Epithelial cell of proximal tubule (primary cell): ENCODE measurements around the gene PDE4C. TPM values are rescaled to one million over a fixed set of nuclear protein-coding genes. Genes with fewer than 3 reads are reported as not detected.

Source experiments
- DNase-seq: peaks from one replicate; pipeline ENCODE4 v3.0.0-alpha.2; 2011; ENCODE audit warnings: low read depth
- H3K4me3 ChIP-seq: 2 replicates; pipeline ENCODE4 v1.5.1; 2011; ENCODE audit warnings: low read depth, mild to moderate bottlenecking, low read length
- CTCF ChIP-seq: conservative IDR thresholded peaks from 2 replicates; pipeline ENCODE4 v1.5.1; 2012; ENCODE audit warnings: low read depth, mild to moderate bottlenecking, low read length
- total RNA-seq: library from RNA; depleted of rRNA; stranded (reverse); fragments of >200 nt; gene quantifications from 2 replicates; pipeline ENCODE4 v1.2.3, GENCODE V29; 2015

PDE4C gene
- total RNA-seq, 1 donor from 2014 or later: 0.63 TPM

DNA sequence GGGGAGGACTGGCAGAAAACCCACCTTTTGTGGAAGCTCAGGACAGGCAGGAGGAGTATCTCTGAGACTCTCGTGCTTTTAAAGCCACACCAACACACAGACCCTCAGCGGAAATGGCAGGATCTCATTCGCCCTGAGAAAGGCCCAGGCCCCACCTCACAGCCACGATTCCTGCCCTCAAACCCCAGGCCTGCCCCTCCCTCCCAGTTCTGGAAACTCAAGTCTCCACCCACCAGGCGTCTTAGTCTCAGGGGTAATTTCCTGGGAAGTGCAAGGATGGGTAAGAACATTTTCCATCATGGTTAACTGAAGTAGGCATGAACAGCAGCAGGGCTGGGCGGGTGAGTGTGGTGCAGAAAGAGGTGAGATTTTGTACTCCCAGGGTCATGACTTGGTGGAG lies 8.0 kb upstream of the PDE4C start:
- no peak overlapping the region for H3K4me3 ChIP-seq
- no peak for TF ChIP-seq CTCF
- no peak for DNase-seq

GRCh38 chr19:18233224-18233825 lies 7.1 kb upstream of the PDE4C start:
- no peak overlapping the region for H3K4me3 ChIP-seq
- TF ChIP-seq CTCF: no peak
- DNase-seq: no peak

- no peak overlapping the region for H3K4me3 ChIP-seq
- no peak for TF ChIP-seq CTCF
- DNase-seq: no peak
These were observed 6.4 kb upstream of the PDE4C start for GRCh38 chr19:18232540-18233223.

DNA sequence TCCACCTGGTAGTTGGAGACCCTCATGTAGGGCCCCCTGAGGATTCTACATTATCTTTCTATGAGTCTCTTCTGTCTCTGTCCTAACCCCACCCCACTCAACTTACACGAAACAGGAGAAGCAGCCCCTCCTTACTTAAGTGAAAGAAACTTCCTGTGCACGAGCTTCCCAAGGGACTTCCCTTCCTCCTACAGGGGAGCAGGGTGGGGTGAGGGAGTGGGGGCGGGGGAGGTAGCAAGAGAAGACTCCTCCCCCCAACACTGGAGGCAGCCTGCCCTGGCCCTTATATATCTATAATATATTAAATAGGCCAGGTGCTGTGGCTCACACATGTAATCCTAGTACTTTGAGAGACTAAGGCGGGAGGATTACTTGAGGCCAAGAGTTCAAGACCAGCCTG lies 5.5 kb upstream of the PDE4C start:
- H3K4me3 ChIP-seq: no peak overlapping the region
- TF ChIP-seq CTCF: no peak
- no peak for DNase-seq

- DNase-seq: no peak
- no peak overlapping the region for H3K4me3 ChIP-seq
- TF ChIP-seq CTCF: no peak
These were observed 4.9 kb upstream of the PDE4C start for GRCh38 chr19:18230941-18231734.

GRCh38 chr19:18229915-18230314 lies 3.7 kb upstream of the PDE4C start:
- no peak overlapping the region for H3K4me3 ChIP-seq
- DNase-seq: no peak
- no peak for TF ChIP-seq CTCF
